Measurements from ENCODE around the gene IDH3B.

DNA sequence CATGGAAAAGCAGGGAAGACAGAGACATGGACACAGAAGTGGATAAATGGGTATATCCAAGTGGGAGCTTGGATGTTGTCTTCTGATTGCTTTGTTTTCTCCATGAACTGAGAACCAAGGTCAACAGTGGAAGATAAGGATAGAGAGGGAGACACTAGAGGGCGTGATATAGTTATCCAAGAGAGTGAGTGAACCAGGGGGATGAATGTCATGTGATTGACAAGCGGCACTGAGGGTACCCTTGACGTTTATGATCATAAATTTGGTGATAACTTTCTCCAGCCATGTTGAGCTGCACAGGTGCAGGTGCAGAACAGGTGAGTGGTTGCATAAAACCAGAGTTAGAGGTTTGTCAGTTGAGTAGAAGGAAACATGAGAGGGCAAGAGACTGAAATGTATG, 49.3 kb upstream of the IDH3B start:
- TF ChIP-seq, protein P1, sequence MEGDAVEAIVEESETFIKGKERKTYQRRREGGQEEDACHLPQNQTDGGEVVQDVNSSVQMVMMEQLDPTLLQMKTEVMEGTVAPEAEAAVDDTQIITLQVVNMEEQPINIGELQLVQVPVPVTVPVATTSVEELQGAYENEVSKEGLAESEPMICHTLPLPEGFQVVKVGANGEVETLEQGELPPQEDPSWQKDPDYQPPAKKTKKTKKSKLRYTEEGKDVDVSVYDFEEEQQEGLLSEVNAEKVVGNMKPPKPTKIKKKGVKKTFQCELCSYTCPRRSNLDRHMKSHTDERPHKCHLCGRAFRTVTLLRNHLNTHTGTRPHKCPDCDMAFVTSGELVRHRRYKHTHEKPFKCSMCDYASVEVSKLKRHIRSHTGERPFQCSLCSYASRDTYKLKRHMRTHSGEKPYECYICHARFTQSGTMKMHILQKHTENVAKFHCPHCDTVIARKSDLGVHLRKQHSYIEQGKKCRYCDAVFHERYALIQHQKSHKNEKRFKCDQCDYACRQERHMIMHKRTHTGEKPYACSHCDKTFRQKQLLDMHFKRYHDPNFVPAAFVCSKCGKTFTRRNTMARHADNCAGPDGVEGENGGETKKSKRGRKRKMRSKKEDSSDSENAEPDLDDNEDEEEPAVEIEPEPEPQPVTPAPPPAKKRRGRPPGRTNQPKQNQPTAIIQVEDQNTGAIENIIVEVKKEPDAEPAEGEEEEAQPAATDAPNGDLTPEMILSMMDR (IDR thresholded peaks at IDR 0.05) = no peak
- TF ChIP-seq EZH2 (IDR thresholded peaks at IDR 0.05; ENCODE audit: borderline replicate concordance, insufficient read depth, low read depth, low read length, poor library complexity, severe bottlenecking) = no peak
